Kidney capillary endothelial cell (primary cell): ENCODE measurements around the gene ARAP2.

ENCODE experiments used
- DNase-seq: peaks from one replicate; pipeline ENCODE4 v3.0.0-alpha.2; 2018; ENCODE audit warnings: low spot score

Gene ARAP2

GRCh38 chr4:36099509-36099908 lies 144.8 kb downstream of the ARAP2 start:
- DNase-seq: no peak

GRCh38 chr4:36094995-36095394 lies 149.3 kb downstream of the ARAP2 start:
- DNase-seq: no peak

GRCh38 chr4:36091997-36092396 lies 152.3 kb downstream of the ARAP2 start:
- DNase-seq: no peak

- no peak for DNase-seq
These were observed 155.8 kb downstream of the ARAP2 start for GRCh38 chr4:36088542-36088941.

GRCh38 chr4:36086261-36086786 lies 158.0 kb downstream of the ARAP2 start:
- no peak for DNase-seq

GRCh38 chr4:36082817-36083216 lies 161.5 kb downstream of the ARAP2 start:
- no peak for DNase-seq

- DNase-seq: no peak
These were observed 163.1 kb downstream of the ARAP2 start for GRCh38 chr4:36081185-36081584.

GRCh38 chr4:36079666-36080065 lies 164.6 kb downstream of the ARAP2 start:
- DNase-seq: no peak

- no peak for DNase-seq
These were observed 166.0 kb downstream of the ARAP2 start for GRCh38 chr4:36078319-36078718.

GRCh38 chr4:36072529-36072928 lies 171.8 kb downstream of the ARAP2 start:
- DNase-seq: no peak

- no peak for DNase-seq
These were observed 177.2 kb downstream of the ARAP2 start for GRCh38 chr4:36067116-36067515.

GRCh38 chr4:36065274-36065871 lies 178.9 kb downstream of the ARAP2 start:
- no peak for DNase-seq

- no peak for DNase-seq
These were observed 180.2 kb downstream of the ARAP2 start for GRCh38 chr4:36064117-36064516.

- no peak for DNase-seq
These were observed 188.2 kb downstream of the ARAP2 start for GRCh38 chr4:36056136-36056535.

- no peak for DNase-seq
These were observed 189.5 kb downstream of the ARAP2 start for GRCh38 chr4:36054694-36055422.

- DNase-seq: no peak
These were observed 190.4 kb downstream of the ARAP2 start for GRCh38 chr4:36053930-36054329.

GRCh38 chr4:36051634-36052033 lies 192.7 kb downstream of the ARAP2 start:
- no peak for DNase-seq

GRCh38 chr4:36046026-36046425 lies 198.3 kb downstream of the ARAP2 start:
- no peak for DNase-seq

- no peak for DNase-seq
These were observed 200.4 kb downstream of the ARAP2 start for GRCh38 chr4:36043901-36044300.

- no peak for DNase-seq
These were observed 201.1 kb downstream of the ARAP2 start for GRCh38 chr4:36043241-36043640.

- DNase-seq: no peak
These were observed 202.0 kb downstream of the ARAP2 start for GRCh38 chr4:36042122-36042970.

- DNase-seq: no peak
These were observed 203.0 kb downstream of the ARAP2 start for GRCh38 chr4:36041340-36041739.

- DNase-seq: no peak
These were observed 205.3 kb downstream of the ARAP2 start for GRCh38 chr4:36039026-36039425.
